ENCODE results near the gene TBX5. TPM values are rescaled to one million over a fixed set of nuclear protein-coding genes. Genes with fewer than 3 reads are reported as not detected.

The TBX5 gene
- total and polyA plus RNA-seq, 2 of the 4 experiments (the other 2 are of a cell fraction), result 13.3 to 14.7 TPM

DNA sequence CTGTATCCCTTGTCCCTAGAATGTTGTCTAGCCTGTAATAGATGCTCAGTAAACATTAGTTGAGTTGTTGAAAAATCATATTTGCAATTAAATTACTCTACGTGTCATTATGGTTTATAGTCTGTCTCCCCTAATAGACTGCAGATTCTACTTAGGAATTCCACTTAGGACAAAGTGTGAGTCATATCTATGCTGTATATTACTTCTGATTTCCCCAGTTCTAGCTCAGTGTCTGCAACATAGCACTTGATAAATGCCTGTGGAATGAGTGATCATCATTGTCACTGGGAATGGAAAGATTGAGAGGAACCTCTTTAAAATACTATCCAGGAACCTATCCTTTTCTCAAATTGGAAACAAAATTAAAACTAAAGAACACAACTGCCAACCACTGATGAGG lies 99.3 kb downstream of the TBX5 start:
- H4K20me1 ChIP-seq (ENCODE audit: insufficient read depth, low read length), result no peaks in the 10 kb centered on the region
- H3K14ac ChIP-seq (replicated peaks; ENCODE audit: low read depth, low read length), result no peak overlapping the region; the same call in 1 of the 2 replicates
- no peaks in the 10 kb centered on the region for H3K79me1 ChIP-seq (ENCODE audit: low read depth in 1 of 2, low read length in 2 of 2)
- H3K27ac ChIP-seq (ENCODE audit: insufficient read depth, low read length), result no peak overlapping the region
- intact Hi-C loops (cut with micrococcal nuclease), result no loop called here
- H2AFZ ChIP-seq (replicated peaks; ENCODE audit: low read length, poor library complexity), result no peak overlapping the region
- H2AK9ac ChIP-seq (replicated peaks; ENCODE audit: low read depth, low read length, poor library complexity), result no peak overlapping the region
- no peak overlapping the region for H3K9ac ChIP-seq (ENCODE audit: low read depth, low read length)
- no peak overlapping the region for H2BK20ac ChIP-seq (ENCODE audit: low read depth, low read length)
- in situ Hi-C loops (cut with MboI; ENCODE audit: low sequenced_read_pairs), result no loop called here
- ChIA-PET POLR2A (ENCODE audit: unreplicated experiment) (no interaction called here), CTCF (no interaction called here)
- 0 out of 2 replicates have a peak overlapping the region, but pooled peaks have one; percentile 40 for H3K4ac ChIP-seq (ENCODE audit: low read depth, low read length)
- ATAC-seq (ENCODE audit: low read depth), result peak; percentile 93
- no TSS peak for BruUV-seq (replicated peaks)
- no peak for TF ChIP-seq POLR2A (IDR thresholded peaks at IDR 0.05; ENCODE audit: low read depth, low read length)
- peak; percentile 58; the same call in 1 of the 2 replicates for TF ChIP-seq CEBPB (IDR thresholded peaks at IDR 0.05; ENCODE audit: low read depth, low read length)
- peak; percentile 65 for TF ChIP-seq FOS (IDR thresholded peaks at IDR 0.05; ENCODE audit: low read depth, low read length)
- no peak overlapping the region; the same call in 1 of the 2 replicates for H3K4me2 ChIP-seq (ENCODE audit: low read depth, low read length)
- no peak overlapping the region for H3K4me3 ChIP-seq (ENCODE audit: insufficient read depth, low read depth, low read length)
- no peak overlapping the region for H2BK5ac ChIP-seq (ENCODE audit: low read depth, low read length, poor library complexity, severe bottlenecking)
- H3K56ac ChIP-seq (ENCODE audit: extremely low read depth, insufficient read depth, low read length), result no peak overlapping the region
- H3K9me1 ChIP-seq (ENCODE audit: insufficient read depth, low read length), result no peaks in the 10 kb centered on the region
- no peak overlapping the region for H3K23ac ChIP-seq (ENCODE audit: low read depth, low read length)
- H4K8ac ChIP-seq (ENCODE audit: low read depth in 2 of 2, low read length in 2 of 2), result no peak overlapping the region
- dilution Hi-C loops (cut with HindIII; ENCODE audit: low sequenced_read_pairs, unreplicated experiment), result no loop called here
- no CpG with 5 or more reads among the region's 1 CpG for WGBS, 2 experiments (ENCODE audit: extremely low coverage in 2 of 2, insufficient read length in 1 of 2)
- DNase-seq, result peak; percentile 71
- H3K27me3 ChIP-seq (ENCODE audit: control insufficient read depth, insufficient read depth, low read length), result no peaks in the 10 kb centered on the region; the same call in 1 of the 2 replicates
- no peaks in the 10 kb centered on the region for H3K36me3 ChIP-seq (ENCODE audit: control insufficient read depth, insufficient read depth, low read length)
- no peak overlapping the region for H2BK120ac ChIP-seq (ENCODE audit: low read depth, low read length)
- H4K91ac ChIP-seq (ENCODE audit: insufficient read depth, low read depth, low read length), result no peak overlapping the region
- H2BK15ac ChIP-seq (ENCODE audit: low read depth, low read length), result no peak overlapping the region
- no peak overlapping the region for H3K18ac ChIP-seq (ENCODE audit: low read depth, low read length)
- H3K9me3 ChIP-seq (ENCODE audit: control insufficient read depth, insufficient read depth, low read length), result no peaks in the 10 kb centered on the region
- peaks cover 3% of the 10 kb centered on the region for H3K4me1 ChIP-seq (ENCODE audit: control insufficient read depth, insufficient read depth, low read length)
- H4K5ac ChIP-seq (ENCODE audit: low read depth, low read length), result no peak overlapping the region
- H2AK5ac ChIP-seq (ENCODE audit: low read depth, low read length), result no peak overlapping the region
